Panc1 (cell line): ENCODE data around the gene FAM107B.

Source experiments
- CTCF ChIP-seq: fragments of 450-650 bp; IDR thresholded peaks from 2 replicates; pipeline ENCODE4 v1.5.1; 2017; ENCODE audit warnings: mild to moderate bottlenecking
- POLR2AphosphoS5 ChIP-seq: IDR thresholded peaks from 2 replicates; pipeline ENCODE4 v1.6.1; 2012; ENCODE audit warnings: mild to moderate bottlenecking, low read depth, low read length, moderate library complexity

DNA sequence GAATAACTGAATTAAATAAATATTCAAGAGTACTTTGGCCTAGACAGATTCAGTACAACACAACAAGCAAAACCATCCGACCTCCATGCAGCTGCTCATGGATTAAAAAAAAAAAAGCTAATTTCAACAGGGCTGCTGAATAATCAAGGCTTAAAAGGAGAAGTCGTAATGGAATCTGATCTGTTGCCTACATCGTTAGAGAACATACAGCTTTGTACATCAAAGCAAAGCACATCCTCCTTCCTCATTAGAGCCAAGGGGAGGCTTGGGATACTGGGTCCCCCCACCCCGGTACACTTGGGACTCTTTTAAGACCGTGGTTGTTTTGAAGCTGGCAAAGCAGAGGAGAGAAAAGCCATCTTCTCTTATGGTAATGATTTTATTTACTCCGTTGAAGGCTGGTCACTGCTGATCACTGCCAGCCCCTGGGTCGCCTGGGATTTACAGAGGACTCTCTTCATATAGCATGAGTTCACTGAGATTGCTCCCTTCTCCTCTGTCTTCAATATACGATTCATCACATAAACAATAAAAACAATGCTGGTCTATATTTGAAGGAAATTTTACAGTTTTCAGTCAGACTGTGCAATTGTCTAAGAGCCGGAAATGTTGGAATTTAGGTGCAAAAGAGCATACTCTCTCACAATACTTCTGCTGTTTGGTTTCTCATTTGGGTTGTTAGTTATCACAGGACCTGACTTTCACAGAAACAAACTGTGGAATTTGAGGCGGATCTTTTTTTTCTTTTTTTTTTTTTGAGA lies 148.8 kb downstream of the FAM107B start:
- TF ChIP-seq CTCF (no peak), POLR2AphosphoS5 (no peak)
